ENCODE data around the gene PUS1.

PUS1 gene

DNA sequence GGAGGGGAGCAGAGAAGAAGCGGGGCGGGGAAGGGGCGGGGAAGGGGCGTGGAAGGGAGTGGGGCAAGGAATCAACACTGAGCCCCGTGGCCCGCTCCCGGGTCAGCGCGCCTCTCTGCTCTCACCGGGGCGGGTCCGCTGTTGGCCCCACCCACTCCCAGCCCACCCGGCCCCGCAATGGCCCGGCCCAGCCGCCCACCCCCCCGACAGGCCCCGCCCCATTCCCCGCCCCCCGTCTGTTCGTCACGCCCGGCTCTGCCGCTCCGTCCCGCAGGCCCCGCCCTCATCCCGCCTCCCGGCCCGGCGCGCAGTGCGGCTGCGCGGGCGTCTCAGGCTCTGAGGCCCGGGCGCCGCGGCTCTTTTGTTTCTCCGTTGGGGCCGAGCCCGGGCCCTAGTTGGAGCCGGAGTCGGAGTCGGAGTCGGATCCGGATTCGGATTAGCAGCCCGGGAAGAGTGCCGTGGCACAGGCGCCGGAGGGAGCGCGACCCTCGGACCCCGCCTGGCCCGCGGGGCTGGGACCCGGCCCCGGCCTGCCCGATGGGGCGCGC is 34.7 kb upstream of the PUS1 start, which contains the start of gene ULK1 (continued):
- TF ChIP-seq, protein P1, sequence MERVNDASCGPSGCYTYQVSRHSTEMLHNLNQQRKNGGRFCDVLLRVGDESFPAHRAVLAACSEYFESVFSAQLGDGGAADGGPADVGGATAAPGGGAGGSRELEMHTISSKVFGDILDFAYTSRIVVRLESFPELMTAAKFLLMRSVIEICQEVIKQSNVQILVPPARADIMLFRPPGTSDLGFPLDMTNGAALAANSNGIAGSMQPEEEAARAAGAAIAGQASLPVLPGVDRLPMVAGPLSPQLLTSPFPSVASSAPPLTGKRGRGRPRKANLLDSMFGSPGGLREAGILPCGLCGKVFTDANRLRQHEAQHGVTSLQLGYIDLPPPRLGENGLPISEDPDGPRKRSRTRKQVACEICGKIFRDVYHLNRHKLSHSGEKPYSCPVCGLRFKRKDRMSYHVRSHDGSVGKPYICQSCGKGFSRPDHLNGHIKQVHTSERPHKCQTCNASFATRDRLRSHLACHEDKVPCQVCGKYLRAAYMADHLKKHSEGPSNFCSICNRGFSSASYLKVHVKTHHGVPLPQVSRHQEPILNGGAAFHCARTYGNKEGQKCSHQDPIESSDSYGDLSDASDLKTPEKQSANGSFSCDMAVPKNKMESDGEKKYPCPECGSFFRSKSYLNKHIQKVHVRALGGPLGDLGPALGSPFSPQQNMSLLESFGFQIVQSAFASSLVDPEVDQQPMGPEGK (CRISPR knock-in tag; IDR thresholded peaks at IDR 0.05; ENCODE audit: borderline replicate concordance) = no peak
- TF ChIP-seq ZFP3 (CRISPR knock-in tag; IDR thresholded peaks at IDR 0.05) (no peak), ZFP30 (CRISPR knock-in tag; IDR thresholded peaks at IDR 0.05) (no peak), SNAI2 (CRISPR knock-in tag; IDR thresholded peaks at IDR 0.05) (no peak)

DNA sequence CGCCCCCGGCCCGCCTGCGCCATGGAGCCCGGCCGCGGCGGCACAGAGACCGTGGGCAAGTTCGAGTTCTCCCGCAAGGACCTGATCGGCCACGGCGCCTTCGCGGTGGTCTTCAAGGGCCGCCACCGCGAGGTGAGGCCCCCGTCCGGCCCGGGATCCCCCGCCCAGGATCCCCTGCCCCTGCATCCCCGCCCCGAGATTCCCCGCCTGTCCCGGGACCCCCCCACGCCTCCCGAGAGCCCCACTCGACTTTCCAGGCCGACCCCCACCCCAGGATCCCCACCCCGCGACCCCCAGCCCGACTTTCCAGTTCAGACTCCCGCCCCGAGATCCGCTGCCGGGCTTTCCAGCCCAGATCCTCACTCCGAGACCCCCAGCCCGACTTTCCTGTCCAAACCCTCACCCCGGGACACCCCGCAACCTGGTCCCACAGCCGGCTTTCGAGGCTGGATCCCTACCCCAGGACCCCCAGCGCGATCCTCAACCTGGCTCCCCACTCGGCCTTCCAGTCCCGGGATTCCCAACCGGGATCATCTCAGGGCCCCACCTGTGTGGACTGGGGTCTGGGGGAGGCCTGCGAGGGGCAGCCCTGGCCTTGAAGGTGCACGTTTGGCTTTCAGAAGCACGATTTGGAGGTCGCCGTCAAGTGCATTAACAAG is 34.0 kb upstream of the PUS1 start:
- no peak; the same call in 2 of the 3 replicates for ATAC-seq
- no peak for TF ChIP-seq ZNF70 (CRISPR knock-in tag; IDR thresholded peaks at IDR 0.05)
- no peak for TF ChIP-seq BACH2 (CRISPR knock-in tag; IDR thresholded peaks at IDR 0.05; ENCODE audit: borderline replicate concordance)
- no peak for TF ChIP-seq TCF4 (CRISPR knock-in tag; IDR thresholded peaks at IDR 0.05; ENCODE audit: borderline replicate concordance)
- no peak for TF ChIP-seq ZNF565 (CRISPR knock-in tag; conservative IDR thresholded peaks at IDR 0.05; ENCODE audit: low read depth)
- TF ChIP-seq ZC3H10 (CRISPR knock-in tag; IDR thresholded peaks at IDR 0.05) = no peak
- TF ChIP-seq ESRRG (CRISPR knock-in tag; IDR thresholded peaks at IDR 0.05) = no peak
- TF ChIP-seq ZFP30 (CRISPR knock-in tag; IDR thresholded peaks at IDR 0.05) = no peak
- no peak for TF ChIP-seq ZFP3 (CRISPR knock-in tag; IDR thresholded peaks at IDR 0.05)
- TF ChIP-seq, protein P2, sequence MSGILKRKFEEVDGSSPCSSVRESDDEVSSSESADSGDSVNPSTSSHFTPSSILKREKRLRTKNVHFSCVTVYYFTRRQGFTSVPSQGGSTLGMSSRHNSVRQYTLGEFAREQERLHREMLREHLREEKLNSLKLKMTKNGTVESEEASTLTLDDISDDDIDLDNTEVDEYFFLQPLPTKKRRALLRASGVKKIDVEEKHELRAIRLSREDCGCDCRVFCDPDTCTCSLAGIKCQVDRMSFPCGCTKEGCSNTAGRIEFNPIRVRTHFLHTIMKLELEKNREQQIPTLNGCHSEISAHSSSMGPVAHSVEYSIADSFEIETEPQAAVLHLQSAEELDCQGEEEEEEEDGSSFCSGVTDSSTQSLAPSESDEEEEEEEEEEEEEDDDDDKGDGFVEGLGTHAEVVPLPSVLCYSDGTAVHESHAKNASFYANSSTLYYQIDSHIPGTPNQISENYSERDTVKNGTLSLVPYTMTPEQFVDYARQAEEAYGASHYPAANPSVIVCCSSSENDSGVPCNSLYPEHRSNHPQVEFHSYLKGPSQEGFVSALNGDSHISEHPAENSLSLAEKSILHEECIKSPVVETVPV (CRISPR knock-in tag; IDR thresholded peaks at IDR 0.05) = no peak
- TF ChIP-seq, protein P3, sequence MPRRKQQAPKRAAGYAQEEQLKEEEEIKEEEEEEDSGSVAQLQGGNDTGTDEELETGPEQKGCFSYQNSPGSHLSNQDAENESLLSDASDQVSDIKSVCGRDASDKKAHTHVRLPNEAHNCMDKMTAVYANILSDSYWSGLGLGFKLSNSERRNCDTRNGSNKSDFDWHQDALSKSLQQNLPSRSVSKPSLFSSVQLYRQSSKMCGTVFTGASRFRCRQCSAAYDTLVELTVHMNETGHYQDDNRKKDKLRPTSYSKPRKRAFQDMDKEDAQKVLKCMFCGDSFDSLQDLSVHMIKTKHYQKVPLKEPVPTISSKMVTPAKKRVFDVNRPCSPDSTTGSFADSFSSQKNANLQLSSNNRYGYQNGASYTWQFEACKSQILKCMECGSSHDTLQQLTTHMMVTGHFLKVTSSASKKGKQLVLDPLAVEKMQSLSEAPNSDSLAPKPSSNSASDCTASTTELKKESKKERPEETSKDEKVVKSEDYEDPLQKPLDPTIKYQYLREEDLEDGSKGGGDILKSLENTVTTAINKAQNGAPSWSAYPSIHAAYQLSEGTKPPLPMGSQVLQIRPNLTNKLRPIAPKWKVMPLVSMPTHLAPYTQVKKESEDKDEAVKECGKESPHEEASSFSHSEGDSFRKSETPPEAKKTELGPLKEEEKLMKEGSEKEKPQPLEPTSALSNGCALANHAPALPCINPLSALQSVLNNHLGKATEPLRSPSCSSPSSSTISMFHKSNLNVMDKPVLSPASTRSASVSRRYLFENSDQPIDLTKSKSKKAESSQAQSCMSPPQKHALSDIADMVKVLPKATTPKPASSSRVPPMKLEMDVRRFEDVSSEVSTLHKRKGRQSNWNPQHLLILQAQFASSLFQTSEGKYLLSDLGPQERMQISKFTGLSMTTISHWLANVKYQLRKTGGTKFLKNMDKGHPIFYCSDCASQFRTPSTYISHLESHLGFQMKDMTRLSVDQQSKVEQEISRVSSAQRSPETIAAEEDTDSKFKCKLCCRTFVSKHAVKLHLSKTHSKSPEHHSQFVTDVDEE (CRISPR knock-in tag; IDR thresholded peaks at IDR 0.05) = no peak
- no peak for TF ChIP-seq OSR1 (CRISPR knock-in tag; IDR thresholded peaks at IDR 0.05)
- no peak for TF ChIP-seq ISL1 (CRISPR knock-in tag; IDR thresholded peaks at IDR 0.05)
- no peak for TF ChIP-seq ZNF8 (CRISPR knock-in tag; IDR thresholded peaks at IDR 0.05)

DNA sequence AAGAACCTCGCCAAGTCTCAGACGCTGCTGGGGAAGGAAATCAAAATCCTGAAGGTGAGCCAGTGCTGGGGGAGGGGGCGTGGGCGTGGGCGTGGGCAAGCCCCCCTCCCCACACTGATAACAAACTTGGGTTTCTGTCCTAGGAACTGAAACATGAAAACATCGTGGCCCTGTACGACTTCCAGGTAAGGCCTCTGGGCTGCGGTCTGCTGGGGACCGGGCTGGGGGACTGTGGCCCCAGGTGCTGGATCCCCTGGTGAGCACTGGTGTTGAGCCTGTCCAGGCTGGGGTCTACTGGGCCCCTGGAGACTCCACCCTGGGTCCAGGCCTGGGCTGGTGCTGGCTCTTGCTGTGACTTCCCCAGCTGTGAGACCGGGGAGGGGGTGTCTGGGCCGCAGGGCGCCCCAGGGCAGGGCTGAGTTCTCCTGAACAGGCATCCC is 33.4 kb upstream of the PUS1 start:
- TF ChIP-seq ZNF8 (CRISPR knock-in tag; IDR thresholded peaks at IDR 0.05) = no peak
- ATAC-seq = no peak

DNA sequence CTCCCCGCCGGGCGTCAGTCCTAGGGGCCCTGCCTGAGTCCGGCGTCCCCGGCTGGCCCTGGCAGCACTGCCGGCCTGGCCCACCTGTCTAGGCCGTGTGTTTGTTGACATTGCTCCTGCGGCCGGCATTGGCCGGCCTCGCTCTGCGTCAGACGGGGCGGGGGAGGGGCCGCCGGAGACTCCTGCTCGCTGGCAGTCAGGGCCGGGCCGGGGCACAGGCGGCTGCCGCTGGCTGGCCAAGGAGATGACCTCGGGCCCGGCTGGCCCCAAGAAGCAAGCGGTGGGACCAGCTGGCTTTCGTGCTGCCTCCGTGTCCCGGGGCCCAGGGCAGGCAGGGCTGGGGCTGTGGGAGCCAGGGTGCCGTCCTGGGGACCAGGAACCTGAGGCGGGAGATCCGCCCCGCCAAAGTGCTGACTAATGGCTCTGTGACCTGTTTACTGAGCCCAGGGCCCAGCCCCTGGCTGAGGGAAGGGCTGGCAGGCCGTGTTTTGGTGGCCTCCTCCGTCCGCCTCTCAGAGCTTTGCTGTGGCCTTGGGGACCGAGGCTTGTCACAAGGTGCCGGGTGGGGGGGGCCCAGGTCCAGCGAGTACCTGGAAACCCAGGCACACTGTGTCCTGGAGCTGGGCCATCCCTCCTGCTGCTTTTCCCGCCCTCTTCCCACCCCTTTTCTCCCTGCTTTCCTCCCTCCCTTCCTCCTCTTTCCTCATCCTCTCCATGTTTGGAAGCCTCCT is 32.8 kb upstream of the PUS1 start:
- no peak for TF ChIP-seq PPARA (CRISPR knock-in tag; IDR thresholded peaks at IDR 0.05; ENCODE audit: borderline replicate concordance)
- no peak for TF ChIP-seq ZNF70 (CRISPR knock-in tag; IDR thresholded peaks at IDR 0.05)
- no peak for TF ChIP-seq ESRRG (CRISPR knock-in tag; IDR thresholded peaks at IDR 0.05)
- TF ChIP-seq ZFP30 (CRISPR knock-in tag; IDR thresholded peaks at IDR 0.05) = no peak
- TF ChIP-seq, protein P3 (CRISPR knock-in tag; IDR thresholded peaks at IDR 0.05) = no peak
- peak; percentile 93 for ATAC-seq
